ENCODE results near the gene HINT2. TPM values are rescaled to one million over a fixed set of nuclear protein-coding genes. Genes with fewer than 3 reads are reported as not detected.

The HINT2 gene
- total RNA-seq, 1 donor from 2014 or later: 27.9 TPM

GRCh38 chr9:35808433-35808832 lies 6.4 kb downstream of the HINT2 start:
- Mint-ChIP-seq H3K27ac (no peak overlapping the region), H3K9me3 (no peaks in the 10 kb centered on the region)
- TF ChIP-seq, protein P1, sequence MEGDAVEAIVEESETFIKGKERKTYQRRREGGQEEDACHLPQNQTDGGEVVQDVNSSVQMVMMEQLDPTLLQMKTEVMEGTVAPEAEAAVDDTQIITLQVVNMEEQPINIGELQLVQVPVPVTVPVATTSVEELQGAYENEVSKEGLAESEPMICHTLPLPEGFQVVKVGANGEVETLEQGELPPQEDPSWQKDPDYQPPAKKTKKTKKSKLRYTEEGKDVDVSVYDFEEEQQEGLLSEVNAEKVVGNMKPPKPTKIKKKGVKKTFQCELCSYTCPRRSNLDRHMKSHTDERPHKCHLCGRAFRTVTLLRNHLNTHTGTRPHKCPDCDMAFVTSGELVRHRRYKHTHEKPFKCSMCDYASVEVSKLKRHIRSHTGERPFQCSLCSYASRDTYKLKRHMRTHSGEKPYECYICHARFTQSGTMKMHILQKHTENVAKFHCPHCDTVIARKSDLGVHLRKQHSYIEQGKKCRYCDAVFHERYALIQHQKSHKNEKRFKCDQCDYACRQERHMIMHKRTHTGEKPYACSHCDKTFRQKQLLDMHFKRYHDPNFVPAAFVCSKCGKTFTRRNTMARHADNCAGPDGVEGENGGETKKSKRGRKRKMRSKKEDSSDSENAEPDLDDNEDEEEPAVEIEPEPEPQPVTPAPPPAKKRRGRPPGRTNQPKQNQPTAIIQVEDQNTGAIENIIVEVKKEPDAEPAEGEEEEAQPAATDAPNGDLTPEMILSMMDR (IDR thresholded peaks at IDR 0.05): no peak

DNA sequence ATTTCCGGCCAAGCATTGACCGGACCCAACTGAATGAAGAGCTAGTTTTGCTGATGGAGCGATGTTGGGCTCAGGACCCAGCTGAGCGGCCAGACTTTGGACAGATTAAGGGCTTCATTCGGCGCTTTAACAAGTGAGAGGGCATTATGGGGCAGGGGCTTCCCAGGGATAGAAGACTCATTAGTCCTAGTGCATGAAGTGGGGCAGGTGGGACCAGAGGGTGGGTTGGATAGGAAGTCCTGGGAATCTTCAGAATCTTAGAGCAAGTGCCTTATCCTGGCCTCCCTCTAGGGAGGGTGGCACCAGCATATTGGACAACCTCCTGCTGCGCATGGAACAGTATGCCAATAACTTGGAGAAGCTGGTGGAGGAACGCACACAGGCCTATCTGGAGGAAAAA lies 8.7 kb downstream of the HINT2 start:
- peaks cover 42% of the 10 kb centered on the region for H3K36me3 Mint-ChIP-seq (ENCODE audit: low read depth)
- ChIA-PET POLR2A (no interaction called here), CTCF (interaction anchor here (1.1 to 2.2 kb wide), 3 partner anchors 16 to 82 kb away, joined by 3 to 7 read pairs (median 6); no protein-coding TSS in a partner anchor)
- intact Hi-C loops (cut with micrococcal nuclease): no loop called here
- H3K9me3 Mint-ChIP-seq: no peaks in the 10 kb centered on the region
- peaks cover 6% of the 10 kb centered on the region for H3K4me1 Mint-ChIP-seq
- H3K27me3 Mint-ChIP-seq: no peaks in the 10 kb centered on the region
- H3K27ac Mint-ChIP-seq: no peak overlapping the region
- TF ChIP-seq, protein P1 (IDR thresholded peaks at IDR 0.05): no peak
- ATAC-seq (ENCODE audit: low read depth) (no peak), DNase-seq (no peak)
- no peak overlapping the region for H3K4me3 Mint-ChIP-seq

More at GRCh38 chr9:35808433-35808832, 6.4 kb downstream of the HINT2 start:
- ATAC-seq (ENCODE audit: low read depth) (no peak), DNase-seq (no peak)
- CTCF ChIA-PET: interaction anchor here (1.4 kb wide), 1 partner anchor 74 kb away, joined by 3 read pairs; no protein-coding TSS in a partner anchor
- Mint-ChIP-seq H3K36me3 (ENCODE audit: low read depth) (peaks cover 26% of the 10 kb centered on the region), H3K27me3 (no peaks in the 10 kb centered on the region), H3K4me3 (no peak overlapping the region), H3K4me1 (peaks cover 24% of the 10 kb centered on the region)
- intact Hi-C loops (cut with micrococcal nuclease): no loop called here
- POLR2A ChIA-PET: no interaction called here

- H3K9me3 Mint-ChIP-seq: no peaks in the 10 kb centered on the region
- peaks cover 1% of the 10 kb centered on the region for H3K4me1 Mint-ChIP-seq
- TF ChIP-seq, protein P1 (IDR thresholded peaks at IDR 0.05): no peak
- no peak overlapping the region for H3K4me3 Mint-ChIP-seq
- no peak for ATAC-seq (ENCODE audit: low read depth)
- ChIA-PET CTCF (interaction anchor here (0.9 kb wide), 1 partner anchor 11 kb away, joined by 3 read pairs; no protein-coding TSS in a partner anchor), POLR2A (interaction anchor here (0.6 kb wide), 1 partner anchor 337 kb away, joined by 5 read pairs; no protein-coding TSS in a partner anchor)
- H3K36me3 Mint-ChIP-seq (ENCODE audit: low read depth): peaks cover 39% of the 10 kb centered on the region
- DNase-seq: no peak
- no peak overlapping the region for H3K27ac Mint-ChIP-seq
- no peaks in the 10 kb centered on the region for H3K27me3 Mint-ChIP-seq
- intact Hi-C loops (cut with micrococcal nuclease): no loop called here
Measured at GRCh38 chr9:35801328-35802128, 13.3 kb downstream of the HINT2 start.

DNA sequence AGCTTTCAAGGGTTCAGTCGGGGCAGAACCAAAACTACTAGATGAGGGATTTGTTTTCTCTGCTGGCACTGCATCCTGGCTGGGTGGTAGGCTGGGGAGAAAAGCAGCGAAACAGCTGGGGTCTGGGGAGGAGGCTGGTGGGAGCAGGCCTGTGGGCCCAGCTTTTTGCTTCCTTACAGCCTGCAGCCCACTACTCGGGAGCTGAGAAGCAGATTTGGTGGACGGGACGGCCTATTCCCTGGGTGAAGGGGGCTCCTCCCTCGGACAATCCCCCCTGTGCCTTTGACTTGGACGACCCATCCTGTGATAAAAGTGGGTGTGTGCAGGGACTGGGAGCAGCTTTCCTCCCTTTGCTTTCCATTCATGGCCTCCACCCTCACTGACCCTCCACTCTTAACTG lies 14.3 kb downstream of the HINT2 start:
- peaks cover 30% of the 10 kb centered on the region for H3K36me3 Mint-ChIP-seq (ENCODE audit: low read depth)
- H3K4me3 Mint-ChIP-seq: no peak overlapping the region
- CTCF ChIA-PET: interaction anchor here (0.9 to 1.0 kb wide), 2 partner anchors 10 to 12 kb away, joined by 3 to 6 read pairs; no protein-coding TSS in a partner anchor
- POLR2A ChIA-PET: interaction anchor here (0.6 kb wide), 1 partner anchor 9 kb away, joined by 3 read pairs; no protein-coding TSS in a partner anchor
- intact Hi-C loops (cut with micrococcal nuclease): no loop called here
- H3K27ac Mint-ChIP-seq: no peak overlapping the region
- H3K4me1 Mint-ChIP-seq: no peaks in the 10 kb centered on the region
- TF ChIP-seq, protein P1 (IDR thresholded peaks at IDR 0.05): no peak
- ATAC-seq (ENCODE audit: low read depth): no peak
- no peaks in the 10 kb centered on the region for H3K27me3 Mint-ChIP-seq
- no peak for DNase-seq
- no peaks in the 10 kb centered on the region for H3K9me3 Mint-ChIP-seq

DNA sequence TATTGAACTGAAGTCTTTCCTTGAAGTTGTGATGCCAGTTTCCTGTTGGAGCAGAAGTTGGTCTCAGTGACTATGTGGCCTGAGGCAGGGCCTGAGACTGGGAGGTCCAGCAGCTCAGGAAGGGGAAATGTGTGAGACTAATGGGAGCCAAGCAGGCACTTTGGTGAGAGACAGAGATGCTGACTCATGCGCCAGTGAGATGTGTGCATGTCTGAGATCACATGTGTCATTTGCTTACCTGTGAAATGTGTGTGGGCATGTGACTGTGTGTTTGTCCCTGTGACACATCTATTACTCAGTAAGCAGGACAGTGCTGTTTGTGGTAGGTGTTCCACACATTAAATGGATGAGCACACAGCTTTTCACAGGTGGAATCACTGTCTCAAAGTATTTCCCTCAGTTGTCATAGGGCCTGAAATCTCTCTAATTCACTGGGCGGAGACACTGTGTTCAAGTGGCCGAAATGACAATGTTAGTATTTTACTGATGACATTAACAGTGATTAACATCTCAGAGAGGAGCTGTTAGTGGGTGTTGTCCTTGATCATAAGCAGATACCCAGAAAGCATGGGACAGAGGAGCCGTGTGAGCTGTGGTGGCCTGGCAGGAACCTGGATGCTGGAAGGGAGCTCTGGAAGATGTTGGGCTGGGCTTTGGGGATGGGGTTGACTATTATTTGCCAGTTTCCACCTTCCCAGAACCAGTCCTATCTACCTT lies 16.0 kb downstream of the HINT2 start:
- TF ChIP-seq, protein P1 (IDR thresholded peaks at IDR 0.05): no peak
- H3K4me1 Mint-ChIP-seq: no peaks in the 10 kb centered on the region
- ATAC-seq (ENCODE audit: low read depth): no peak
- H3K9me3 Mint-ChIP-seq: no peaks in the 10 kb centered on the region
- H3K27me3 Mint-ChIP-seq: no peaks in the 10 kb centered on the region
- ChIA-PET CTCF (interaction anchor here (1.3 kb wide), 1 partner anchor 83 kb away, joined by 4 read pairs; no protein-coding TSS in a partner anchor), POLR2A (interaction anchor here (0.5 kb wide), 1 partner anchor 112 kb away, joined by 10 read pairs; no protein-coding TSS in a partner anchor)
- H3K4me3 Mint-ChIP-seq: no peak overlapping the region
- H3K27ac Mint-ChIP-seq: no peak overlapping the region
- no peak for DNase-seq
- intact Hi-C loops (cut with micrococcal nuclease): no loop called here
- peaks cover 30% of the 10 kb centered on the region for H3K36me3 Mint-ChIP-seq (ENCODE audit: low read depth)

Data from activated B cell treated with CpG ODN at 0.5 μM for 24 hours (primary cell).